GM12878 (cell line): ENCODE measurements around the gene VASP.

ENCODE experiments used
- CBFB ChIP-seq: IDR thresholded peaks from 2 replicates; pipeline ENCODE4 v1.6.1; 2016; ENCODE audit warnings: antibody characterized with exemption, low read depth
- CTCF ChIP-seq, 3 experiments: IDR thresholded peaks in 2 of 3; conservative IDR thresholded peaks in 1 of 3; 2 replicates each; pipeline ENCODE4 v1.5.1; 2011; ENCODE audit warnings: low read depth in 3 of 3, low read length in 3 of 3, mild to moderate bottlenecking in 3 of 3, control low read depth in 2 of 3, moderate library complexity in 2 of 3, inconsistent platforms in 1 of 3, mixed read lengths in 1 of 3; ENCODE audit not compliant: control insufficient read depth in 2 of 3, insufficient read depth in 1 of 3; ENCODE audit errors: extremely low read depth in 1 of 3
- GABPA ChIP-seq: IDR thresholded peaks from 2 replicates; pipeline ENCODE4 v1.6.1; 2014; ENCODE audit warnings: antibody characterized with exemption, low read depth, mild to moderate bottlenecking, inconsistent platforms
- JUND ChIP-seq: IDR thresholded peaks from 2 replicates; pipeline ENCODE4 v1.6.1; 2012; ENCODE audit warnings: low read depth, mild to moderate bottlenecking, low read length, improper control_type of control experiment, moderate library complexity
- NR2C1 ChIP-seq: fragments of 450-650 bp; IDR thresholded peaks from 2 replicates; pipeline ENCODE4 v1.6.1; 2017; ENCODE audit warnings: antibody characterized with exemption, mild to moderate bottlenecking, moderate library complexity
- NRF1 ChIP-seq: conservative IDR thresholded peaks from 2 replicates; pipeline ENCODE4 v1.6.1; 2011; ENCODE audit warnings: mild to moderate bottlenecking, low read depth, low read length, improper control_type of control experiment
- POLR2A ChIP-seq: IDR thresholded peaks from 2 replicates; pipeline ENCODE4 v1.6.1; 2011; ENCODE audit warnings: low read depth, mild to moderate bottlenecking, low read length
- POLR2AphosphoS5 ChIP-seq: IDR thresholded peaks from 2 replicates; pipeline ENCODE4 v1.6.1; 2011; ENCODE audit warnings: mild to moderate bottlenecking, low read length, inconsistent platforms
- REST ChIP-seq: IDR thresholded peaks from 2 replicates; pipeline ENCODE4 v1.6.1; 2012; ENCODE audit warnings: mild to moderate bottlenecking, low read depth, low read length
- SP1 ChIP-seq: IDR thresholded peaks from one replicate; pipeline ENCODE4 v1.6.1; 2011; ENCODE audit warnings: low read depth, low read length
- TAF1 ChIP-seq: IDR thresholded peaks from 2 replicates; pipeline ENCODE4 v1.6.1; 2011; ENCODE audit warnings: mild to moderate bottlenecking, low read depth, low read length, borderline replicate concordance
- USF2 ChIP-seq: IDR thresholded peaks from 2 replicates; pipeline ENCODE4 v1.6.1; 2011; ENCODE audit warnings: low read depth, low read length, improper control_type of control experiment, borderline replicate concordance
- YY1 ChIP-seq: IDR thresholded peaks from 2 replicates; pipeline ENCODE4 v1.6.1; 2011; ENCODE audit warnings: low read depth, mild to moderate bottlenecking, low read length

- TF ChIP-seq REST (no peak), CTCF (IDR thresholded peaks at IDR 0.05 in 2 of 3, conservative IDR thresholded peaks at IDR 0.05 in 1 of 3; ENCODE audit: control insufficient read depth in 2 of 3, extremely low read depth in 1 of 3, insufficient read depth in 1 of 3, low read depth in 3 of 3, low read length in 3 of 3) (no peak), POLR2A (no peak), TAF1 (no peak), SP1 (no peak), POLR2AphosphoS5 (no peak), YY1 (no peak), JUND (no peak), USF2 (no peak), NRF1 (no peak), CBFB (no peak), NR2C1 (no peak), GABPA (no peak)
Measured at GRCh38 chr19:45539459-45539858, 32.2 kb downstream of the VASP start.
